GM23338 (cell line): Measurements from ENCODE around the gene KCNIP1. TPM values are rescaled to one million over a fixed set of nuclear protein-coding genes. Genes with fewer than 3 reads are reported as not detected.

Experiments
- ATAC-seq: fragments of 200-7000 bp; cut with Tn5 transposase; 3 replicates; pipeline ENCODE4 v1.9.1; 2020
- DNase-seq: peaks from one replicate; pipeline ENCODE4 v3.0.0-alpha.2; 2015; ENCODE audit warnings: low spot score
- H2AFZ ChIP-seq: fragments of 200-600 bp; sonication (generic); 2 replicates; pipeline ENCODE4 v1.8.0; 2016; ENCODE audit warnings: antibody characterized with exemption, mild to moderate bottlenecking, moderate library complexity
- H3F3A ChIP-seq: fragments of 200-600 bp; sonication (generic); replicated peaks from 2 replicates; pipeline ENCODE4 v1.8.0; 2017; ENCODE audit warnings: antibody characterized with exemption, mixed run types, low read depth
- H3K27ac ChIP-seq: fragments of 200-600 bp; sonication (generic); 2 replicates; pipeline ENCODE4 v1.6.1; 2016; ENCODE audit warnings: low read depth
- H3K27me3 ChIP-seq: fragments of 200-600 bp; sonication (generic); 2 replicates; pipeline ENCODE4 v1.8.0; 2016; ENCODE audit warnings: mild to moderate bottlenecking, mixed run types, moderate library complexity; ENCODE audit not compliant: insufficient read depth
- H3K36me3 ChIP-seq: fragments of 200-600 bp; sonication (generic); 2 replicates; pipeline ENCODE4 v1.8.0; 2016; ENCODE audit warnings: mild to moderate bottlenecking; ENCODE audit not compliant: insufficient read depth
- H3K4me1 ChIP-seq: fragments of 200-600 bp; sonication (generic); 2 replicates; pipeline ENCODE4 v1.8.0; 2016; ENCODE audit warnings: mild to moderate bottlenecking, moderate library complexity; ENCODE audit not compliant: insufficient read depth
- H3K4me2 ChIP-seq: fragments of 200-600 bp; sonication (generic); 2 replicates; pipeline ENCODE4 v1.7.1; 2017; ENCODE audit warnings: mixed run types
- H3K4me3 ChIP-seq: fragments of 200-600 bp; sonication (generic); 2 replicates; pipeline ENCODE4 v1.6.1; 2016; ENCODE audit warnings: mixed run types
- H3K79me2 ChIP-seq: fragments of 200-600 bp; sonication (generic); replicated peaks from 2 replicates; pipeline ENCODE4 v1.8.0; 2017; ENCODE audit warnings: mild to moderate bottlenecking; ENCODE audit not compliant: insufficient read depth
- H3K9me2 ChIP-seq: fragments of 200-600 bp; sonication (generic); 2 replicates; pipeline ENCODE4 v1.8.0; 2017; ENCODE audit not compliant: insufficient read depth
- H4K20me1 ChIP-seq: fragments of 200-600 bp; sonication (generic); replicated peaks from 2 replicates; pipeline ENCODE4 v1.8.0; 2017; ENCODE audit warnings: mild to moderate bottlenecking; ENCODE audit not compliant: insufficient read depth
- H3K27ac Mint-ChIP-seq: 2 replicates; pipeline ENCODE4 v1.8.0; 2020; ENCODE audit warnings: inconsistent platforms, mild to moderate bottlenecking, moderate library complexity, mixed read lengths
- H3K27me3 Mint-ChIP-seq: 3 replicates; pipeline ENCODE4 v1.8.0; 2022; ENCODE audit warnings: low read depth, mild to moderate bottlenecking, moderate library complexity, mixed read lengths, inconsistent platforms; ENCODE audit not compliant: insufficient read depth, poor library complexity
- H3K36me3 Mint-ChIP-seq: 3 replicates; pipeline ENCODE4 v1.8.0; 2021; ENCODE audit warnings: low read depth, mild to moderate bottlenecking, inconsistent platforms, moderate library complexity, mixed read lengths
- H3K4me1 Mint-ChIP-seq: 3 replicates; pipeline ENCODE4 v1.8.0; 2020; ENCODE audit warnings: mild to moderate bottlenecking, inconsistent platforms, mixed read lengths
- H3K4me3 Mint-ChIP-seq: 3 replicates; pipeline ENCODE4 v1.8.0; 2021; ENCODE audit warnings: moderate library complexity, mild to moderate bottlenecking, inconsistent platforms, mixed read lengths
- H3K9me3 Mint-ChIP-seq: 3 replicates; pipeline ENCODE4 v1.8.0; 2020; ENCODE audit warnings: moderate library complexity, mild to moderate bottlenecking, inconsistent platforms, mixed read lengths
- JUNB ChIP-seq: IDR thresholded peaks from one replicate; pipeline ENCODE4 v1.6.1; 2016; ENCODE audit warnings: antibody characterized with exemption; ENCODE audit not compliant: unreplicated experiment
- polyA plus RNA-seq: library from polyadenylated mRNA; unstranded; fragments of >200 nt; fragmentation: Nextera tagmentation; extraction: Ambion mirVana; gene quantifications from 2 replicates; pipeline ENCODE4 v1.2.1, GENCODE V29; 2016
- total RNA-seq: library from RNA; depleted of rRNA; stranded (reverse); fragments of >200 nt; shearing (Covaris generic); gene quantifications from 2 replicates; pipeline ENCODE4 v1.2.3, GENCODE V29; 2014
- TF ChIP-seq, protein P1 (sequence below): fragments of 250-450 bp; sonication (Bioruptor Pico); IDR thresholded peaks from 2 replicates; pipeline ENCODE4 v1.5.0; 2020; ENCODE audit warnings: mild to moderate bottlenecking, moderate library complexity
- TF ChIP-seq, protein P2 (sequence below), 2 experiments: fragments of 200-600 bp in 1 of 2; sonication (generic) in 1 of 2; conservative IDR thresholded peaks; 2 replicates each; pipeline versions ENCODE4 v1.5.1 to v1.6.1; 2016 to 2017; ENCODE audit warnings: antibody characterized with exemption in 2 of 2, low read depth in 2 of 2, mild to moderate bottlenecking in 2 of 2, moderate library complexity in 1 of 2

KCNIP1 gene
- total and polyA plus RNA-seq, 2 experiments from 2014 or later = 0.31 to 0.87 TPM

GRCh38 chr5:170638454-170639220, 134.8 kb downstream of the KCNIP1 start:
- Histone ChIP-seq H3K27me3 (no peaks in the 10 kb centered on the region), H3K36me3 (no peaks in the 10 kb centered on the region), H2AFZ (no peak overlapping the region), H3K4me1 (peaks cover 24% of the 10 kb centered on the region), H3K79me2 (no peaks in the 10 kb centered on the region), H3K27ac (no peak overlapping the region), H3K9me2 (0 out of 2 replicates have a peak, but pooled peaks cover 7% of the 10 kb centered on the region), H3K4me2 (peak overlapping the region; percentile 65), H3F3A (peaks cover 13% of the 10 kb centered on the region; the same call in 1 of the 2 replicates), H3K4me3 (no peak overlapping the region), H4K20me1 (no peaks in the 10 kb centered on the region)
- Mint-ChIP-seq H3K9me3 (no peaks in the 10 kb centered on the region; the same call in 2 of the 3 replicates), H3K27ac (no peak overlapping the region), H3K4me3 (no peak overlapping the region; the same call in 2 of the 3 replicates), H3K27me3 (peaks cover 6% of the 10 kb centered on the region), H3K4me1 (peaks cover 32% of the 10 kb centered on the region), H3K36me3 (no peaks in the 10 kb centered on the region)
- ATAC-seq (peak; percentile 93), DNase-seq (peak; percentile 94)
- TF ChIP-seq, protein P1, sequence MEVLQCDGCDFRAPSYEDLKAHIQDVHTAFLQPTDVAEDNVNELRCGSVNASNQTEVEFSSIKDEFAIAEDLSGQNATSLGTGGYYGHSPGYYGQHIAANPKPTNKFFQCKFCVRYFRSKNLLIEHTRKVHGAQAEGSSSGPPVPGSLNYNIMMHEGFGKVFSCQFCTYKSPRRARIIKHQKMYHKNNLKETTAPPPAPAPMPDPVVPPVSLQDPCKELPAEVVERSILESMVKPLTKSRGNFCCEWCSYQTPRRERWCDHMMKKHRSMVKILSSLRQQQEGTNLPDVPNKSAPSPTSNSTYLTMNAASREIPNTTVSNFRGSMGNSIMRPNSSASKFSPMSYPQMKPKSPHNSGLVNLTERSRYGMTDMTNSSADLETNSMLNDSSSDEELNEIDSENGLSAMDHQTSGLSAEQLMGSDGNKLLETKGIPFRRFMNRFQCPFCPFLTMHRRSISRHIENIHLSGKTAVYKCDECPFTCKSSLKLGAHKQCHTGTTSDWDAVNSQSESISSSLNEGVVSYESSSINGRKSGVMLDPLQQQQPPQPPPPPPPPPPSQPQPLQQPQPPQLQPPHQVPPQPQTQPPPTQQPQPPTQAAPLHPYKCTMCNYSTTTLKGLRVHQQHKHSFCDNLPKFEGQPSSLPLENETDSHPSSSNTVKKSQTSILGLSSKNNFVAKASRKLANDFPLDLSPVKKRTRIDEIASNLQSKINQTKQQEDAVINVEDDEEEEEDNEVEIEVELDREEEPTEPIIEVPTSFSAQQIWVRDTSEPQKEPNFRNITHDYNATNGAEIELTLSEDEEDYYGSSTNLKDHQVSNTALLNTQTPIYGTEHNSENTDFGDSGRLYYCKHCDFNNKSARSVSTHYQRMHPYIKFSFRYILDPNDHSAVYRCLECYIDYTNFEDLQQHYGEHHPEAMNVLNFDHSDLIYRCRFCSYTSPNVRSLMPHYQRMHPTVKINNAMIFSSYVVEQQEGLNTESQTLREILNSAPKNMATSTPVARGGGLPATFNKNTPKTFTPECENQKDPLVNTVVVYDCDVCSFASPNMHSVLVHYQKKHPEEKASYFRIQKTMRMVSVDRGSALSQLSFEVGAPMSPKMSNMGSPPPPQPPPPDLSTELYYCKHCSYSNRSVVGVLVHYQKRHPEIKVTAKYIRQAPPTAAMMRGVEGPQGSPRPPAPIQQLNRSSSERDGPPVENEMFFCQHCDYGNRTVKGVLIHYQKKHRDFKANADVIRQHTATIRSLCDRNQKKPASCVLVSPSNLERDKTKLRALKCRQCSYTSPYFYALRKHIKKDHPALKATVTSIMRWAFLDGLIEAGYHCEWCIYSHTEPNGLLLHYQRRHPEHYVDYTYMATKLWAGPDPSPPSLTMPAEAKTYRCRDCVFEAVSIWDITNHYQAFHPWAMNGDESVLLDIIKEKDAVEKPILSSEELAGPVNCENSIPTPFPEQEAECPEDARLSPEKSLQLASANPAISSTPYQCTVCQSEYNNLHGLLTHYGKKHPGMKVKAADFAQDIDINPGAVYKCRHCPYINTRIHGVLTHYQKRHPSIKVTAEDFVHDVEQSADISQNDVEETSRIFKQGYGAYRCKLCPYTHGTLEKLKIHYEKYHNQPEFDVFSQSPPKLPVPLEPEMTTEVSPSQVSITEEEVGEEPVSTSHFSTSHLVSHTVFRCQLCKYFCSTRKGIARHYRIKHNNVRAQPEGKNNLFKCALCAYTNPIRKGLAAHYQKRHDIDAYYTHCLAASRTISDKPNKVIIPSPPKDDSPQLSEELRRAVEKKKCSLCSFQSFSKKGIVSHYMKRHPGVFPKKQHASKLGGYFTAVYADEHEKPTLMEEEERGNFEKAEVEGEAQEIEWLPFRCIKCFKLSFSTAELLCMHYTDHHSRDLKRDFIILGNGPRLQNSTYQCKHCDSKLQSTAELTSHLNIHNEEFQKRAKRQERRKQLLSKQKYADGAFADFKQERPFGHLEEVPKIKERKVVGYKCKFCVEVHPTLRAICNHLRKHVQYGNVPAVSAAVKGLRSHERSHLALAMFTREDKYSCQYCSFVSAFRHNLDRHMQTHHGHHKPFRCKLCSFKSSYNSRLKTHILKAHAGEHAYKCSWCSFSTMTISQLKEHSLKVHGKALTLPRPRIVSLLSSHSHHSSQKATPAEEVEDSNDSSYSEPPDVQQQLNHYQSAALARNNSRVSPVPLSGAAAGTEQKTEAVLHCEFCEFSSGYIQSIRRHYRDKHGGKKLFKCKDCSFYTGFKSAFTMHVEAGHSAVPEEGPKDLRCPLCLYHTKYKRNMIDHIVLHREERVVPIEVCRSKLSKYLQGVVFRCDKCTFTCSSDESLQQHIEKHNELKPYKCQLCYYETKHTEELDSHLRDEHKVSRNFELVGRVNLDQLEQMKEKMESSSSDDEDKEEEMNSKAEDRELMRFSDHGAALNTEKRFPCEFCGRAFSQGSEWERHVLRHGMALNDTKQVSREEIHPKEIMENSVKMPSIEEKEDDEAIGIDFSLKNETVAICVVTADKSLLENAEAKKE = 0 out of 2 replicates have a peak, but pooled peaks have one; percentile 17
- TF ChIP-seq, protein P2, sequence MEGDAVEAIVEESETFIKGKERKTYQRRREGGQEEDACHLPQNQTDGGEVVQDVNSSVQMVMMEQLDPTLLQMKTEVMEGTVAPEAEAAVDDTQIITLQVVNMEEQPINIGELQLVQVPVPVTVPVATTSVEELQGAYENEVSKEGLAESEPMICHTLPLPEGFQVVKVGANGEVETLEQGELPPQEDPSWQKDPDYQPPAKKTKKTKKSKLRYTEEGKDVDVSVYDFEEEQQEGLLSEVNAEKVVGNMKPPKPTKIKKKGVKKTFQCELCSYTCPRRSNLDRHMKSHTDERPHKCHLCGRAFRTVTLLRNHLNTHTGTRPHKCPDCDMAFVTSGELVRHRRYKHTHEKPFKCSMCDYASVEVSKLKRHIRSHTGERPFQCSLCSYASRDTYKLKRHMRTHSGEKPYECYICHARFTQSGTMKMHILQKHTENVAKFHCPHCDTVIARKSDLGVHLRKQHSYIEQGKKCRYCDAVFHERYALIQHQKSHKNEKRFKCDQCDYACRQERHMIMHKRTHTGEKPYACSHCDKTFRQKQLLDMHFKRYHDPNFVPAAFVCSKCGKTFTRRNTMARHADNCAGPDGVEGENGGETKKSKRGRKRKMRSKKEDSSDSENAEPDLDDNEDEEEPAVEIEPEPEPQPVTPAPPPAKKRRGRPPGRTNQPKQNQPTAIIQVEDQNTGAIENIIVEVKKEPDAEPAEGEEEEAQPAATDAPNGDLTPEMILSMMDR (conservative IDR thresholded peaks at IDR 0.05; ENCODE audit: low read depth in 2 of 2) = peak; percentile 95 to 99
- no peak for TF ChIP-seq JUNB
